Natural killer cell (primary cell): ENCODE data around the gene PLCB1. TPM values are rescaled to one million over a fixed set of nuclear protein-coding genes. Genes with fewer than 3 reads are reported as not detected.
A peak's percentile ranks its signal among the peaks of the same experiment; 100 is the strongest.

Experiments
- ATAC-seq, 3 donors: fragments of 150-1000 bp in 2 of 3; fragments of 200-7000 bp in 1 of 3; cut with Tn5 transposase; 1 replicate in 1 of 3; 2 replicates in 2 of 3; pipeline ENCODE4 v1.10.0; 2021; ENCODE audit warnings: mild to moderate bottlenecking in 2 of 3, moderate library complexity in 2 of 3
- DNase-seq, 2 donors: peaks; one replicate each; pipeline versions ENCODE4 v3.0.0 to v3.0.0-alpha.2; 2013 to 2021; ENCODE audit warnings: mixed read lengths in 1 of 2
- H3K27ac ChIP-seq: one replicate; pipeline ENCODE4 v1.5.1; 2013; ENCODE audit warnings: mild to moderate bottlenecking, low read length
- H3K27me3 ChIP-seq: one replicate; pipeline ENCODE4 v1.6.1; 2013; ENCODE audit warnings: low read length; ENCODE audit not compliant: control insufficient read depth, insufficient read depth
- H3K36me3 ChIP-seq: one replicate; pipeline ENCODE4 v1.6.1; 2013; ENCODE audit warnings: low read length; ENCODE audit not compliant: control insufficient read depth, insufficient read depth
- H3K4me1 ChIP-seq: one replicate; pipeline ENCODE4 v1.6.1; 2013; ENCODE audit warnings: low read length; ENCODE audit not compliant: control insufficient read depth, insufficient read depth
- H3K4me3 ChIP-seq: one replicate; pipeline ENCODE4 v1.5.1; 2013; ENCODE audit warnings: low read length
- H3K9me3 ChIP-seq: one replicate; pipeline ENCODE4 v1.6.1; 2013; ENCODE audit warnings: low read length; ENCODE audit not compliant: control insufficient read depth, insufficient read depth
- H3K27ac Mint-ChIP-seq, 2 donors: one replicate each; pipeline ENCODE4 v1.8.0; 2022; ENCODE audit warnings: mild to moderate bottlenecking in 2 of 2, mixed read lengths in 2 of 2, moderate library complexity in 1 of 2
- H3K27me3 Mint-ChIP-seq, 2 donors: one replicate each; pipeline ENCODE4 v1.8.0; 2022; ENCODE audit warnings: low read depth in 2 of 2, mixed read lengths in 2 of 2
- H3K36me3 Mint-ChIP-seq: one replicate; pipeline ENCODE4 v1.8.0; 2022; ENCODE audit warnings: mixed read lengths
- H3K4me1 Mint-ChIP-seq, 2 donors: one replicate each; pipeline ENCODE4 v1.8.0; 2022; ENCODE audit warnings: mixed read lengths in 2 of 2
- H3K4me3 Mint-ChIP-seq: one replicate; pipeline ENCODE4 v1.8.0; 2022; ENCODE audit warnings: mild to moderate bottlenecking, moderate library complexity, mixed read lengths
- H3K9me3 Mint-ChIP-seq, 2 donors: one replicate each; pipeline ENCODE4 v1.8.0; 2022; ENCODE audit warnings: mixed read lengths in 2 of 2
- whole genome bisulfite sequencing: methylation state at CpG from one replicate; pipeline ENCODE4 v1.1.7; 2013; ENCODE audit warnings: missing lambda C conversion rate; ENCODE audit not compliant: insufficient coverage; 5-methylcytosine and 5-hydroxymethylcytosine counted together
- intact Hi-C: fragments of 100-400 bp; cut with micrococcal nuclease; formaldehyde crosslinking; loops from one replicate; pipeline ENCODE4 v1.14.2; 2022
- total RNA-seq, 4 donors: library from RNA; stranded (reverse); fragments of 120-200 nt in 1 of 4; gene quantifications; one replicate each; pipeline versions ENCODE4 v1.2.3 to v1.2.4, GENCODE V29; 2013 to 2022
- TF ChIP-seq, protein P1 (sequence below): fragments of 200-600 bp; IDR thresholded peaks from one replicate; pipeline ENCODE4 v1.8.0; 2022; ENCODE audit warnings: antibody characterized with exemption

PLCB1 gene
- total RNA-seq, 3 donors from 2014 or later (not counting 1 experiment from before 2014, with no cell fraction given), result 48.7 to 66.2 (median 57.7) TPM

DNA sequence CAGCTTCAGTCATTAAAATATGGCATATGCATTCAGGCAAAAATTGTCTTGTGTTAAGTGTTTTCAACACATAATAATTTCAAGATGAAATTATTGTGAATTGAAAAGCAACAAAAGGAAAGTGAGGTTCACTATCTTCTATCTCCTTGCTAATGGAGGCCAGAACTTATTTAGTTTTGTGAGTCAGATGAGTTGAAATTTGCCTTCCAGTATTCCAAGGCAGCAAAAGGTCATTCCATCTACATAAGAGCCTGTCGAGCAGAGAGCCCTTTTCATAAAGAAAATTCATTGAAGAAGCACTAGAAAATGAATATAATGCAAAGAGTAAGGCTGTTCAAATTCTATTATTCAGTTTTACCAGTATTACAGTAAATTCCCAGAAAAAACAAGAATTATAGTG is 274.3 kb downstream of the PLCB1 start:
- no peak for DNase-seq
- H3K4me3 ChIP-seq, result no peak overlapping the region
- ATAC-seq, result no peak
- no peaks in the 10 kb centered on the region for H3K36me3 Mint-ChIP-seq
- no peaks in the 10 kb centered on the region for H3K36me3 ChIP-seq
- H3K9me3 Mint-ChIP-seq, result no peaks in the 10 kb centered on the region
- no peak overlapping the region for H3K27ac ChIP-seq
- H3K27me3 Mint-ChIP-seq, result no peaks in the 10 kb centered on the region
- H3K4me3 Mint-ChIP-seq, result no peak overlapping the region
- H3K27ac Mint-ChIP-seq, result no peak overlapping the region
- no peaks in the 10 kb centered on the region for H3K27me3 ChIP-seq
- WGBS, result no CpG with 5 or more reads among the region's 1 CpG
- no peaks in the 10 kb centered on the region for H3K4me1 ChIP-seq
- TF ChIP-seq, protein P1, sequence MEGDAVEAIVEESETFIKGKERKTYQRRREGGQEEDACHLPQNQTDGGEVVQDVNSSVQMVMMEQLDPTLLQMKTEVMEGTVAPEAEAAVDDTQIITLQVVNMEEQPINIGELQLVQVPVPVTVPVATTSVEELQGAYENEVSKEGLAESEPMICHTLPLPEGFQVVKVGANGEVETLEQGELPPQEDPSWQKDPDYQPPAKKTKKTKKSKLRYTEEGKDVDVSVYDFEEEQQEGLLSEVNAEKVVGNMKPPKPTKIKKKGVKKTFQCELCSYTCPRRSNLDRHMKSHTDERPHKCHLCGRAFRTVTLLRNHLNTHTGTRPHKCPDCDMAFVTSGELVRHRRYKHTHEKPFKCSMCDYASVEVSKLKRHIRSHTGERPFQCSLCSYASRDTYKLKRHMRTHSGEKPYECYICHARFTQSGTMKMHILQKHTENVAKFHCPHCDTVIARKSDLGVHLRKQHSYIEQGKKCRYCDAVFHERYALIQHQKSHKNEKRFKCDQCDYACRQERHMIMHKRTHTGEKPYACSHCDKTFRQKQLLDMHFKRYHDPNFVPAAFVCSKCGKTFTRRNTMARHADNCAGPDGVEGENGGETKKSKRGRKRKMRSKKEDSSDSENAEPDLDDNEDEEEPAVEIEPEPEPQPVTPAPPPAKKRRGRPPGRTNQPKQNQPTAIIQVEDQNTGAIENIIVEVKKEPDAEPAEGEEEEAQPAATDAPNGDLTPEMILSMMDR, result no peak
- intact Hi-C loops, result no loop called here
- no peaks in the 10 kb centered on the region for H3K9me3 ChIP-seq
- peaks cover 16 to 25% of the 10 kb centered on the region in 2 donors for H3K4me1 Mint-ChIP-seq

DNA sequence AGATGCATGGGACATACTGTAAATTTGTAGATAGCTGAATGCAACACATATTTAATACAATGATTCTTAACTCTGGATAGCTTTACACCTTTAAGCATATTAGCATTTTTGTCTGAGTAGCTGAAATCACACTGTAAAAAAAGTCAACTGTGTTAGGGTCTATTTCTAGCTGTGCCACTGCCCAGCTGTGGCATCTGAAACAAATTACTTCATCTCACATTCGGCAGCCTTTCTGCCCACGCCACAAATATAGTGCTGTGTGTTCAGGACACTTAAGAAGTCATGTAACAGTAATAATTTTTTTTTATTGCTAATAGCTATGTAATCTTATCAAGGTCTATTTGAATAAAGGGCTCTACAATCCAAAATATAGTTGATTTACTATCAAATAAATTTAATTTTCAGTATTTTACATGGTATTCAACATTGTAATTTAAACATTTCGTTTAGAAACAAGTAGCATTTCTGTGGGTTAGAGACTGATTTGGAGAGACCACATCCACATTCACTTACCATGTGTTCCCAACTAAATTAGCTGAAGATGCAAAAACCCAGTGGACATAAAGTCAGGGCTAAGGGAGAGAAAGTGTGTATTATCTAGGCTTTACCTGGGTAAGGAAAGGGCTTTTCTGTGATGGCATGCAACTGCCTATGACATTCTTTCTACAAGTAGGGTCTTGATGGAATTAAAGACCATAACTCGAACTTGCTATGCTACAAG is 276.7 kb downstream of the PLCB1 start:
- Mint-ChIP-seq H3K36me3 (no peaks in the 10 kb centered on the region), H3K4me3 (no peak overlapping the region), H3K4me1 (peaks cover 14 to 30% of the 10 kb centered on the region in 2 donors), H3K27ac (no peak overlapping the region), H3K9me3 (no peaks in the 10 kb centered on the region), H3K27me3 (no peaks in the 10 kb centered on the region)
- Histone ChIP-seq H3K36me3 (no peaks in the 10 kb centered on the region), H3K4me3 (no peak overlapping the region), H3K27me3 (no peaks in the 10 kb centered on the region), H3K4me1 (no peaks in the 10 kb centered on the region), H3K9me3 (no peaks in the 10 kb centered on the region), H3K27ac (no peak overlapping the region)
- TF ChIP-seq, protein P1, result no peak
- intact Hi-C loops, result no loop called here
- no peak for ATAC-seq
- DNase-seq, result no peak
- WGBS, result 100% methylated on average over 1 of the region's 4 CpGs

DNA sequence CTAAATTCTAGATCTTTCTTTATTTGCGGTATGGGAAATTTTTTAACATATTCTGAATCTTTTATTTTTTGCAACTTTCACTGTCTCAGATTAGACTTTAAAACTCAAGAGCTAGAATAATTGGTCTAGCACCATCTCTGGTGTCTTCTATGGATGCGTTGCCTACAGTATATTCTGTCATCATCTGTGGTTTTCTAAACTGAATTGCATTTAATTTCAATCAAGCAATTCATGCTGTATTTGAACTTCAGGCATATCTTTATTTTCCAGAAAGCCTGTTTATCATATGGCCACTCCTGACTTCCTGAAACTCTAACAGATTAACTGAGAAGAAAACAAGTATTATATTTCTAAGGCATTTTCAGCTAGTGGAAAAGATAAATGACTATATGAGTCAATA is 281.6 kb downstream of the PLCB1 start:
- H3K36me3 ChIP-seq, result no peaks in the 10 kb centered on the region
- ATAC-seq (no peak), DNase-seq (no peak)
- Mint-ChIP-seq H3K4me3 (no peak overlapping the region), H3K27ac (peak overlapping the region in 1 of 2 donors; percentile 8), H3K27me3 (no peaks in the 10 kb centered on the region), H3K4me1 (peaks cover 20 to 26% of the 10 kb centered on the region in 2 donors), H3K9me3 (no peaks in the 10 kb centered on the region), H3K36me3 (no peaks in the 10 kb centered on the region)
- intact Hi-C loops, result no loop called here
- H3K27ac ChIP-seq, result no peak overlapping the region
- H3K27me3 ChIP-seq, result no peaks in the 10 kb centered on the region
- WGBS, result 93% methylated on average over 2 of the region's 2 CpGs
- H3K4me3 ChIP-seq, result no peak overlapping the region
- no peaks in the 10 kb centered on the region for H3K9me3 ChIP-seq
- no peaks in the 10 kb centered on the region for H3K4me1 ChIP-seq
- TF ChIP-seq, protein P1, result no peak
